Fibroblast of lung (primary cell): ENCODE measurements around the gene C1orf185. TPM values are rescaled to one million over a fixed set of nuclear protein-coding genes. Genes with fewer than 3 reads are reported as not detected.

Source experiments
- DNase-seq, 2 donors: peaks; one replicate each; pipeline versions ENCODE4 v3.0.0 to v3.0.0-alpha.2; 2010; ENCODE audit warnings: low read depth in 2 of 2
- H2AFZ ChIP-seq: 2 replicates; pipeline ENCODE4 v1.5.1; 2012; ENCODE audit warnings: low read length, control low read depth, inconsistent platforms
- H3K27ac ChIP-seq: 2 replicates; pipeline ENCODE4 v1.5.1; 2011; ENCODE audit warnings: low read length, control low read depth; ENCODE audit not compliant: insufficient read depth
- H3K27me3 ChIP-seq: 2 replicates; pipeline ENCODE4 v1.5.1; 2011; ENCODE audit warnings: mild to moderate bottlenecking, low read length; ENCODE audit not compliant: control insufficient read depth, insufficient read depth
- H3K36me3 ChIP-seq: 2 replicates; pipeline ENCODE4 v1.5.1; 2011; ENCODE audit warnings: low read length; ENCODE audit not compliant: control insufficient read depth, insufficient read depth
- H3K4me1 ChIP-seq: 2 replicates; pipeline ENCODE4 v1.5.1; 2011; ENCODE audit warnings: low read length; ENCODE audit not compliant: control insufficient read depth, insufficient read depth; ENCODE audit errors: extremely low read depth
- H3K4me2 ChIP-seq: 2 replicates; pipeline ENCODE4 v1.5.1; 2011; ENCODE audit warnings: low read length, control low read depth; ENCODE audit not compliant: insufficient read depth; ENCODE audit errors: extremely low read depth
- H3K4me3 ChIP-seq, 4 experiments: fragments of 200-600 bp in 1 of 4; sonication (generic) in 1 of 4; replicated peaks in 1 of 4; 2 replicates each; pipeline ENCODE4 v1.5.1; 2011 to 2016; ENCODE audit warnings: low read length in 4 of 4, low read depth in 3 of 4, mild to moderate bottlenecking in 3 of 4, control low read depth in 2 of 4, inconsistent platforms in 1 of 4, mixed read lengths in 1 of 4; ENCODE audit not compliant: insufficient read depth in 1 of 4; ENCODE audit errors: control extremely low read depth in 1 of 4
- H3K79me2 ChIP-seq: 2 replicates; pipeline ENCODE4 v1.5.1; 2012; ENCODE audit warnings: mild to moderate bottlenecking, low read length, inconsistent platforms; ENCODE audit not compliant: control insufficient read depth, insufficient read depth
- H3K9ac ChIP-seq: 2 replicates; pipeline ENCODE4 v1.5.1; 2011; ENCODE audit warnings: mild to moderate bottlenecking, low read length, control low read depth; ENCODE audit not compliant: insufficient read depth
- H3K9me3 ChIP-seq: 2 replicates; pipeline ENCODE4 v1.5.1; 2012; ENCODE audit warnings: low read depth, low read length; ENCODE audit not compliant: control insufficient read depth, insufficient read depth
- H4K20me1 ChIP-seq: 2 replicates; pipeline ENCODE4 v1.5.1; 2011; ENCODE audit warnings: low read length; ENCODE audit not compliant: control insufficient read depth, insufficient read depth; ENCODE audit errors: extremely low read depth
- CTCF ChIP-seq, 2 donors: IDR thresholded peaks in 1 of 2; conservative IDR thresholded peaks in 1 of 2; 1 replicate in 1 of 2; 2 replicates in 1 of 2; pipeline ENCODE4 v1.5.1; 2011 to 2012; ENCODE audit warnings: low read length in 2 of 2, control low read depth in 1 of 2, inconsistent platforms in 1 of 2, low read depth in 1 of 2, mild to moderate bottlenecking in 1 of 2
- EZH2 ChIP-seq: IDR thresholded peaks from 2 replicates; pipeline ENCODE4 v1.5.1; 2012; ENCODE audit warnings: low read length, control low read depth, mild to moderate bottlenecking; ENCODE audit errors: missing control alignments
- polyA plus RNA-seq, 2 donors: library from polyadenylated mRNA; depleted of rRNA in 1 of 2; stranded (reverse) in 1 of 2; unstranded in 1 of 2; fragments of >200 nt; gene quantifications; 2 replicates each; pipeline ENCODE4 v1.2.1, GENCODE V29; 2011 to 2012; ENCODE audit warnings: missing spikeins in 1 of 2
- total RNA-seq: library from RNA; depleted of rRNA; stranded (reverse); fragments of >200 nt; gene quantifications from 2 replicates; pipeline ENCODE4 v1.2.1, GENCODE V29; 2014

Gene C1orf185
- total and polyA plus RNA-seq, 2 donors (not counting 1 experiment from before 2014, with no cell fraction given): not detected

- Histone ChIP-seq H3K9me3 (no peaks in the 10 kb centered on the region), H3K4me1 (no peaks in the 10 kb centered on the region), H3K4me3 (no peak overlapping the region), H3K79me2 (no peaks in the 10 kb centered on the region), H4K20me1 (no peaks in the 10 kb centered on the region), H3K27me3 (no peaks in the 10 kb centered on the region), H3K27ac (no peak overlapping the region), H3K36me3 (no peaks in the 10 kb centered on the region), H3K4me2 (no peak overlapping the region), H2AFZ (no peak overlapping the region), H3K9ac (no peak overlapping the region)
- DNase-seq: peak; percentile 70 to 82
- TF ChIP-seq EZH2 (no peak), CTCF (conservative IDR thresholded peaks at IDR 0.05 in 1 of 2, IDR thresholded peaks at IDR 0.05 in 1 of 2; ENCODE audit: low read depth in 1 of 2, low read length in 2 of 2) (peak; percentile 82 to 83)
These were observed 90.3 kb downstream of the C1orf185 start for GRCh38 chr1:51192213-51192843.

- TF ChIP-seq CTCF (conservative IDR thresholded peaks at IDR 0.05 in 1 of 2, IDR thresholded peaks at IDR 0.05 in 1 of 2; ENCODE audit: low read depth in 1 of 2, low read length in 2 of 2) (no peak), EZH2 (no peak)
- H2AFZ ChIP-seq: no peak overlapping the region
- H3K4me1 ChIP-seq: no peaks in the 10 kb centered on the region
- no peak overlapping the region for H3K4me2 ChIP-seq
- no peaks in the 10 kb centered on the region for H3K27me3 ChIP-seq
- no peak for DNase-seq
- no peaks in the 10 kb centered on the region for H3K79me2 ChIP-seq
- no peaks in the 10 kb centered on the region for H3K9me3 ChIP-seq
- H3K4me3 ChIP-seq: no peak overlapping the region
- H4K20me1 ChIP-seq: no peaks in the 10 kb centered on the region
- H3K9ac ChIP-seq: no peak overlapping the region
- H3K27ac ChIP-seq: no peak overlapping the region
- H3K36me3 ChIP-seq: no peaks in the 10 kb centered on the region
These were observed 91.5 kb downstream of the C1orf185 start for GRCh38 chr1:51193564-51193963.

Other genes starting within 250 kb of the C1orf185 start
- gene FAF1, start 142.0 kb upstream of the C1orf185 start, total RNA-seq: 35.2 and 39.6 TPM in 2 replicates
- 40.0 and 41.6 TPM in 2 replicates for gene FAF1, start 142.0 kb upstream of the C1orf185 start, polyA plus RNA-seq
- 19.8 and 31.5 TPM in 2 replicates for gene CDKN2C, start 132.0 kb upstream of the C1orf185 start, total RNA-seq
- gene CDKN2C, start 132.0 kb upstream of the C1orf185 start, polyA plus RNA-seq: 24.4 and 42.8 TPM in 2 replicates
- gene RNF11, start 134.0 kb downstream of the C1orf185 start, total RNA-seq: 97.6 and 116 TPM in 2 replicates
- 150 and 209 TPM in 2 replicates for gene RNF11, start 134.0 kb downstream of the C1orf185 start, polyA plus RNA-seq
- 0.51 and 1.5 TPM in 2 replicates for gene TTC39A, start 228.3 kb downstream of the C1orf185 start, total RNA-seq
- gene TTC39A, start 228.3 kb downstream of the C1orf185 start, polyA plus RNA-seq: 0.28 and 0.72 TPM in 2 replicates